ENCODE results near the gene INSL3. TPM values are rescaled to one million over a fixed set of nuclear protein-coding genes. Genes with fewer than 3 reads are reported as not detected.

Gene INSL3
- total RNA-seq, result not detected

- WGBS, 2 donors, result 48 to 86% methylated on average over 33 to 34 of the region's 34 CpGs
- Histone ChIP-seq H3K4me3 (no peak within 1 kb of the TSS), H3K9me3 (no peaks in the 10 kb centered on the region), H3K27me3 (peaks cover 0 to 15% of the 10 kb centered on the region in 2 donors), H3K36me3 (no peaks in the 10 kb centered on the region), H3K27ac (no peak within 1 kb of the TSS), H3K4me1 (no peaks in the 10 kb centered on the region)
- no peak for DNase-seq (ENCODE audit: low spot score in 2 of 2)
- TF ChIP-seq CTCF (IDR thresholded peaks at IDR 0.05), result no peak
- TF ChIP-seq POLR2A (IDR thresholded peaks at IDR 0.05), result no peak
Observed at GRCh38 chr19:17821190-17821589, at the start of gene INSL3. Gene INSL3 (minus strand): TSS chr19:17821519. CDS start chr19:17821506, 13 bp downstream.

- peaks cover 0 to 25% (median under 1%) of the 10 kb centered on the region in 3 donors for H3K36me3 ChIP-seq
- TF ChIP-seq CTCF (IDR thresholded peaks at IDR 0.05) (no peak), EP300 (IDR thresholded peaks at IDR 0.05) (no peak), POLR2A (IDR thresholded peaks at IDR 0.05) (no peak)
- WGBS, 2 donors, result 34 to 36% methylated on average over 11 of the region's 11 CpGs
- H3K4me1 ChIP-seq, result peaks cover 0 to 26% (median 5%) of the 10 kb centered on the region in 4 donors
- no peak overlapping the region for H3K4me3 ChIP-seq
- no peak for DNase-seq (ENCODE audit: low spot score in 2 of 2)
- no peaks in the 10 kb centered on the region for H3K9me3 ChIP-seq
- H3K27me3 ChIP-seq, result peaks cover 0 to 49% of the 10 kb centered on the region in 2 donors
- no peak overlapping the region for H3K27ac ChIP-seq
Observed at GRCh38 chr19:17869114-17869608, 47.8 kb upstream of the INSL3 start.

- peaks cover 0 to 44% of the 10 kb centered on the region in 2 donors for H3K27me3 ChIP-seq
- H3K27ac ChIP-seq, result no peak overlapping the region
- DNase-seq (ENCODE audit: low spot score in 2 of 2), result no peak
- H3K4me1 ChIP-seq, result peaks cover 0 to 21% (median 5%) of the 10 kb centered on the region in 4 donors
- 58 to 61% methylated on average over 6 of the region's 6 CpGs for WGBS, 2 donors
- TF ChIP-seq POLR2A (IDR thresholded peaks at IDR 0.05) (no peak), CTCF (IDR thresholded peaks at IDR 0.05) (no peak), EP300 (IDR thresholded peaks at IDR 0.05) (no peak)
- H3K9me3 ChIP-seq, result no peaks in the 10 kb centered on the region
- peaks cover 0 to 30% (median 5%) of the 10 kb centered on the region in 3 donors for H3K36me3 ChIP-seq
- no peak overlapping the region for H3K4me3 ChIP-seq
Observed at GRCh38 chr19:17868669-17869068, 47.4 kb upstream of the INSL3 start.

- TF ChIP-seq POLR2A (IDR thresholded peaks at IDR 0.05) (no peak), CTCF (IDR thresholded peaks at IDR 0.05) (no peak), EP300 (IDR thresholded peaks at IDR 0.05) (no peak)
- H3K9me3 ChIP-seq, result no peaks in the 10 kb centered on the region
- no peak overlapping the region for H3K4me3 ChIP-seq
- H3K36me3 ChIP-seq, result peaks cover 5 to 47% (median 22%) of the 10 kb centered on the region in 3 donors
- no peak overlapping the region for H3K27ac ChIP-seq
- peaks cover 0 to 9% (median 2%) of the 10 kb centered on the region in 4 donors for H3K4me1 ChIP-seq
- 76 to 78% methylated on average over 8 to 11 of the region's 11 CpGs for WGBS, 2 donors
- DNase-seq (ENCODE audit: low spot score in 2 of 2), result no peak
- peaks cover 0 to 27% of the 10 kb centered on the region in 2 donors for H3K27me3 ChIP-seq
Observed at GRCh38 chr19:17866964-17867486, 45.7 kb upstream of the INSL3 start.

GRCh38 chr19:17866312-17866963, 45.1 kb upstream of the INSL3 start:
- Histone ChIP-seq H3K4me1 (peaks cover 0 to 9% (median 5%) of the 10 kb centered on the region in 4 donors), H3K9me3 (no peaks in the 10 kb centered on the region), H3K4me3 (no peak overlapping the region), H3K27me3 (peaks cover 0 to 22% of the 10 kb centered on the region in 2 donors), H3K27ac (no peak overlapping the region), H3K36me3 (peaks cover 9 to 53% (median 24%) of the 10 kb centered on the region in 3 donors)
- 86 to 89% methylated on average over 8 of the region's 8 CpGs for WGBS, 2 donors
- TF ChIP-seq POLR2A (IDR thresholded peaks at IDR 0.05) (no peak), CTCF (IDR thresholded peaks at IDR 0.05) (no peak), EP300 (IDR thresholded peaks at IDR 0.05) (no peak)
- DNase-seq (ENCODE audit: low spot score in 2 of 2), result no peak

Measured in tibial nerve (tissue), 4 donors.